GM21447 (cell line): ENCODE data around the gene ELOVL3.
"Not testable (repeated sequence)": the region's sequence is repeated elsewhere in the genome, so short reads cannot be mapped to it uniquely, and the experiment has no call there.

Source experiments
- ATAC-seq: cut with Tn5 transposase; IDR thresholded peaks from one replicate; pipeline ENCODE4 v1.9.1; 2021; ENCODE audit not compliant: unreplicated experiment

Gene ELOVL3

DNA sequence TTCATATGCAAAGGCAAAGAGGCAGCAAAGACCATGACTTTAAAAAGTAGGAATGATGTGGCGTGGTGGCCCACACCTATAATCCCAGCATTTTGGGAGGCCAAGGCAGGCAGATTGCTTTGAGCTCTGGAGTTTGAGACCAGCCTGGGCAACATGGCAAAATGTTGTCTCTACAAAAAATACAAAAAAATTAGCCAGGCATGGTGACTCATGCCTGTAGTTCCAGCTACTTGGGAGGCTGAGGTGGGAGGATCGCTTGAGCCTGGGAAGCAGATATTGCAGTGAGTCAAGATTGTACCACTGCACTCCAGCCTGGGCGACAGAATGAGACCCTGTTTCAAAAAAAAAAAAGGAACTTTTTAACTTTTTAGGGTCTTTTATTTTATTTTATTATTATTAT lies 26.4 kb downstream of the ELOVL3 start:
- ATAC-seq: not testable (repeated sequence)

DNA sequence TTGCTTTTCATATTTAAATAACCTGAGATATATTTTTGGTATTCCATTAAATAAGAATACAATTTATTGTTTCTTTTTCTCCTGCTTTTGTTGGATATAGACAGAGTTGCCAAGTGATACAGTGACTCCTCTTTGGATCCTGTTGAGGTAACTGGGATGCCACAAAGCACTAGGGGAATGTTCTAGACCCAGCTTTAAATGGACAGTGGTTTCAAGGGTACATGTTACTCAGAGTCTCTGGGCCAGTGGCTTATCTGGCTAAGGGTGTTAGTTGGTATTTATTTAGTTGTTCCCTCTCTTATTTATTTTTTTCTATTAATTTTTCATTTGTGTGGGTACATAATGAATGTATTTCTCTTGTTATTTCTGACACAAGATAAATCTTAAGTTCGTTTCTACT lies 28.3 kb downstream of the ELOVL3 start:
- ATAC-seq: no peak

- no peak for ATAC-seq
Observed at GRCh38 chr10:102255404-102255803, 29.3 kb downstream of the ELOVL3 start.

DNA sequence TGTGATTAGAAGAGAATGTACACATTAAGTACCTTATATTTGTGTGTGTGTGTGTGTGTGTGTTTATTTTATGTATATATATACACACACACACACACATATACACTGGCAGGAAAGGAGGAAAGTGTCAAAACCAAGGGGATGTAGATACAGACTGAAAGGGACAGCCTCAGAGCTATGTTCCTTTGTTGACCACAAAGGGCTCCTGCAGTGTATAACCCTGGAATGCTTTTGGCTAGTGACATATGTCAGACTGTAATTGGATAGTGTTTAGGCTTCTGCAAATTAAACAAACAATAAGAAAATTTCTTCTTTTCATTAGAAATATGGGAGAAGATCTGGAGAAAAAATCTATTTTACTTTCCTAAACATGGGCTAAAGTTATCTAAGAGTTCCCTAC lies 35.1 kb downstream of the ELOVL3 start:
- no peak for ATAC-seq

- no peak for ATAC-seq
Observed at GRCh38 chr10:102261842-102262241, 35.7 kb downstream of the ELOVL3 start.

GRCh38 chr10:102262744-102263370 lies 36.8 kb downstream of the ELOVL3 start:
- ATAC-seq: no peak

DNA sequence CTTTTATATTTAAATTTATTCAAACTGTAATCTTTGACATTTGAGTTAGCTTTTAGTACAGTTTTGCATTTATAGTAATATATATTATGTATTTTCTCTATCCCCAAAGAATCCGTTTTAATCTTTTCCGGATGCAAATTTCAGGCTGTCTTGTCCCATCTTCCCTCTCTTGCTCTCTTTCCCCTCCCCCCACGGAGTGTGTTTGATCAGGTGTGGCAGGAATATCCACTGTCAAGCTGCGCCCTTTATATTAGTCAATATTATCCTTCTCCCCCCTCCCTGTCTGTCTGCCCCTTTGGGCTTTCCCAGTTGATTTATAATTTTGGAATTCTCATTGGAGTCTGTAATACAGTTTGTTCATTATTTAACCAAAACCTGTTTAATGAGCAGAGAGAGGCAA lies 38.3 kb downstream of the ELOVL3 start:
- ATAC-seq: no peak

GRCh38 chr10:102266670-102267069 lies 40.6 kb downstream of the ELOVL3 start:
- no peak for ATAC-seq

- ATAC-seq: no peak
Observed at GRCh38 chr10:102267748-102268147, 41.6 kb downstream of the ELOVL3 start.

GRCh38 chr10:102268375-102268888 lies 42.3 kb downstream of the ELOVL3 start:
- no peak for ATAC-seq

GRCh38 chr10:102269017-102269416 lies 42.9 kb downstream of the ELOVL3 start:
- ATAC-seq: no peak

DNA sequence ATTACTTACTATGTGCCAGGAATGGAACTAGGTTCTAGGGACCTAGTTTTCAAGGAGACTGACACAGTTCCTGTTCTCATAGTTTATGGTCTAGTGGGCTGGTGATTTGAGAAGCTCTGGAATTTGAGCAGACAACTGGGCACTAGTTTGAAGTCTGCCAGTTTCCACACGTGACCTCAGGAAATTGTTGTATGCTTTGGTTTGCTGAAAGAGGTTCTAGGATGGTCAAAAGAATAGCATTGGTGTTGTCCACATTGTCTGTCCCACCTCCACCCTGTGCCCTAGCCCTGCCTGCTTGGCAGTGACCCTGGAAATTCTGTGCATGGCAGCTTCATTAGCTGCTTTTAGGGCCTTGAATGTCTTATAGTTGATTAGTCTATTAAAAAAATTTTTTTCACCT lies 48.0 kb downstream of the ELOVL3 start:
- ATAC-seq: no peak

DNA sequence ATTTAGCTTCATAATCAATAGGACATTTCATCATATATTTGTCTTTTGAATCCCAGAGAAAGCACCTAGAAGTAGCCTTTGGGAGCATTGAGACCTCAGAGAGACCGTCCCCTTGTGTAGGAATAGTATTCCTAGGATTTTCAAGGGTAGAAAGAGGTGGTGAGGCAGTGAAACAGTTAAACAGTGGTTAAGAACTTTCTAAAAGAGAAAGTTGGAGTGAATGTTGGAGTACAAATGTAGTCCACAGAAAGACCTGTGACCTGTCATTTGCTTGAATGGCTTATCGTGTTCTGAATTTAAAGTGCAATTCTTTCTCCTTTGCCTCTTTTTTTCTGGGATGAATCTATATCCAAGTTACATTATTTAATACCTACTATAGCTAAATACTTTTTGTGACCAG lies 49.2 kb downstream of the ELOVL3 start:
- no peak for ATAC-seq

DNA sequence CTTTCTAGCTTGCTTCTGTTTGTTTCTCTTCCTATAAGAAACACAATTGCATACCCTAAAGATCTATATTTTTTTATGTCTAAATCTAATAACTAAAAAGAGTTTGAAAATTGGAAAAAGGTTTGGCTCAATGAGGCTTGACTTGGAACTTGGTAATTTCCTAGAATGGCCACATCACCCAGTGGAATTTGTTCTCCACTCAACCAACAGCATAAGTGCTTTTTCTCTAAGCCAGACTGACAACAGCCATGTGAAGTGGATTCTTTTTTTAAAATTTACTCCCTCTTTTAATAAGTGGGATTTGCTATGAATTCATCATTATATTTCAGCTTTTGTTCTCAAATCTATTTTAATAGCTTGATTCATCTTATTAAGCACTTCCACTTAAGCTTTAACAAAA lies 53.0 kb downstream of the ELOVL3 start:
- ATAC-seq: no peak
